PC-3 (cell line): ENCODE data around the gene ZNF862.

Experiments used
- CTCF ChIP-seq: fragments of 300-600 bp; sonication (generic); conservative IDR thresholded peaks from 2 replicates; pipeline ENCODE4 v1.5.1; 2017; ENCODE audit warnings: antibody characterized with exemption, low read depth, mild to moderate bottlenecking, low read length
- EZH2phosphoT487 ChIP-seq: fragments of 300-600 bp; sonication (generic); IDR thresholded peaks from 2 replicates; pipeline ENCODE4 v1.6.1; 2018; ENCODE audit warnings: mild to moderate bottlenecking, antibody characterized with exemption, low read length, borderline replicate concordance

- TF ChIP-seq CTCF (peak; percentile 55), EZH2phosphoT487 (no peak)
Observed at GRCh38 chr7:149811221-149811620, 27.0 kb upstream of the ZNF862 start.
